ENCODE measurements around the gene ARHGEF6. TPM values are rescaled to one million over a fixed set of nuclear protein-coding genes. Genes with fewer than 3 reads are reported as not detected.

ARHGEF6 gene
- total RNA-seq, 2 donors from 2014 or later = 5.7 to 8.2 TPM

GRCh38 chrX:136667446-136668168 lies 113.1 kb downstream of the ARHGEF6 start:
- no peaks in the 10 kb centered on the region for H3K9me3 ChIP-seq
- ATAC-seq (no peak), DNase-seq (no peak)
- H3K27ac ChIP-seq = no peak overlapping the region
- TF ChIP-seq CTCF (IDR thresholded peaks at IDR 0.05) = no peak
- no peak for TF ChIP-seq POLR2A (IDR thresholded peaks at IDR 0.05)
- 87 to 95% methylated on average over 9 of the region's 10 CpGs for WGBS, 2 donors
- intact Hi-C loops (cut with DNase I) = no loop called here
- H3K4me1 ChIP-seq = no peaks in the 10 kb centered on the region
- no peak overlapping the region for H3K4me3 ChIP-seq
- no peaks in the 10 kb centered on the region for H3K27me3 ChIP-seq
- H3K36me3 ChIP-seq (replicated peaks in 1 of 2; ENCODE audit: insufficient read depth in 1 of 2, low read depth in 2 of 2) = no peaks in the 10 kb centered on the region

- intact Hi-C loops (cut with DNase I) = no loop called here
- DNase-seq (no peak), ATAC-seq (no peak)
- no peak overlapping the region for H3K27ac ChIP-seq
- no peaks in the 10 kb centered on the region for H3K36me3 ChIP-seq (replicated peaks in 1 of 2; ENCODE audit: insufficient read depth in 1 of 2, low read depth in 2 of 2)
- H3K9me3 ChIP-seq = no peaks in the 10 kb centered on the region
- 64 to 91% methylated on average over 1 of the region's 1 CpG for WGBS, 2 donors
- no peaks in the 10 kb centered on the region for H3K4me1 ChIP-seq
- no peaks in the 10 kb centered on the region for H3K27me3 ChIP-seq
- no peak overlapping the region for H3K4me3 ChIP-seq
- TF ChIP-seq CTCF (IDR thresholded peaks at IDR 0.05) (no peak), POLR2A (IDR thresholded peaks at IDR 0.05) (no peak)
These were observed 114.6 kb downstream of the ARHGEF6 start for GRCh38 chrX:136666088-136666487.

- 81 to 91% methylated on average over 6 of the region's 6 CpGs for WGBS, 2 donors
- no peak for DNase-seq
- Histone ChIP-seq H3K36me3 (replicated peaks in 1 of 2; ENCODE audit: insufficient read depth in 1 of 2, low read depth in 2 of 2) (no peaks in the 10 kb centered on the region), H3K4me3 (no peak overlapping the region), H3K9me3 (no peaks in the 10 kb centered on the region), H3K27ac (no peak overlapping the region), H3K27me3 (no peaks in the 10 kb centered on the region), H3K4me1 (no peaks in the 10 kb centered on the region)
- intact Hi-C loops (cut with DNase I) = no loop called here
- ATAC-seq = no peak
- no peak for TF ChIP-seq POLR2A (IDR thresholded peaks at IDR 0.05)
- no peak for TF ChIP-seq CTCF (IDR thresholded peaks at IDR 0.05)
These were observed 115.4 kb downstream of the ARHGEF6 start for GRCh38 chrX:136665258-136665900.

GRCh38 chrX:136662976-136663375 lies 117.8 kb downstream of the ARHGEF6 start:
- TF ChIP-seq POLR2A (IDR thresholded peaks at IDR 0.05) (no peak), CTCF (IDR thresholded peaks at IDR 0.05) (no peak)
- intact Hi-C loops (cut with DNase I) = no loop called here
- no peaks in the 10 kb centered on the region for H3K9me3 ChIP-seq
- H3K4me1 ChIP-seq = no peaks in the 10 kb centered on the region
- H3K27ac ChIP-seq = no peak overlapping the region
- no peaks in the 10 kb centered on the region for H3K36me3 ChIP-seq (replicated peaks in 1 of 2; ENCODE audit: insufficient read depth in 1 of 2, low read depth in 2 of 2)
- no peak overlapping the region for H3K4me3 ChIP-seq
- H3K27me3 ChIP-seq = no peaks in the 10 kb centered on the region
- no peak for ATAC-seq
- WGBS, 2 donors = 89 to 96% methylated on average over 1 of the region's 1 CpG
- no peak for DNase-seq

GRCh38 chrX:136662104-136662503 lies 118.6 kb downstream of the ARHGEF6 start:
- intact Hi-C loops (cut with DNase I) = no loop called here
- Histone ChIP-seq H3K27ac (no peak overlapping the region), H3K4me1 (no peaks in the 10 kb centered on the region), H3K27me3 (no peaks in the 10 kb centered on the region), H3K4me3 (no peak overlapping the region), H3K36me3 (replicated peaks in 1 of 2; ENCODE audit: insufficient read depth in 1 of 2, low read depth in 2 of 2) (no peaks in the 10 kb centered on the region), H3K9me3 (no peaks in the 10 kb centered on the region)
- no peak for TF ChIP-seq CTCF (IDR thresholded peaks at IDR 0.05)
- no peak for TF ChIP-seq POLR2A (IDR thresholded peaks at IDR 0.05)
- DNase-seq (no peak), ATAC-seq (no peak)
- 30 to 74% methylated on average over 2 of the region's 2 CpGs for WGBS, 2 donors
